ENCODE measurements around the gene TCTN1.

The TCTN1 gene

DNA sequence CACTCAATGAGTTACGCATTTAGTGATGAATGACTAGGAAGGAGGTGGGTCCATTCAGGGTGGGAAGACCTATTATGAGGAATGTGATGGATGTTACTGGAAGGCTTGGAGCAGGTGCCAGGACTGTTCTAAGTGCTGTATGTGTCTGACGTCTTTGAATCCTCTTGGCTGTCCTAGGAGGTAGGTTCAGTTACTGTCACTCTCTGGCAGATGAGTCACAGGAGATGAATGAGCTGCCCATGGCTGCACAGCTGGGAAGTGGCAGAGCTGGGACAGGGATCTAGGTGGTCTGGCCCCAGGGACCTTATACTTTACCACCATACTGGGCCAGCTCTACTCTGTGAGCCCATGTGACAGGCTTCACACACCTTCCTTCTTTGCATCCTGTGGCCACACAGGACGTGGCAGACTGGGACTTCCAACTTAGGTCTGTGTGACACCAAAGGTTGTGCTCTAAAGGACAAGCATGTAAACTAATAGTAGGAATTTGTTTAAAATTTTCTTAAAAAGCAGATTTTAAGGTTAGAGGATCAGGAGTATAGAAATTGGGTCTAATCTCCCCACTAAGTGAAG lies 24.0 kb downstream of the TCTN1 start:
- H3K27ac ChIP-seq (ENCODE audit: low read length, poor library complexity, severe bottlenecking), result no peak overlapping the region
- peak overlapping the region in 1 of 2 experiments; percentile 6 for H3K14ac ChIP-seq (ENCODE audit: low read length in 2 of 2)
- H2BK5ac ChIP-seq (ENCODE audit: low read depth, low read length, poor library complexity, severe bottlenecking), result no peak overlapping the region
- H3K79me1 ChIP-seq (replicated peaks; ENCODE audit: low read length, poor library complexity, severe bottlenecking), result no peaks in the 10 kb centered on the region
- no peak overlapping the region for H2AK5ac ChIP-seq (ENCODE audit: low read length, severe bottlenecking)
- H2BK12ac ChIP-seq (ENCODE audit: low read length in 2 of 2), result no peak overlapping the region
- H3K4me2 ChIP-seq (ENCODE audit: low read length, poor library complexity, severe bottlenecking), result no peak overlapping the region
- no peak overlapping the region for H4K91ac ChIP-seq (ENCODE audit: low read length)
- H3K4me1 ChIP-seq (ENCODE audit: control insufficient read depth, insufficient read depth, low read depth, low read length), result peaks cover 3% of the 10 kb centered on the region
- H2AFZ ChIP-seq (ENCODE audit: low read depth, low read length), result no peak overlapping the region
- H3K4ac ChIP-seq (ENCODE audit: low read depth in 1 of 2, low read length in 2 of 2), result no peak overlapping the region
- peak; percentile 30 for DNase-seq
- no peak overlapping the region for H4K8ac ChIP-seq (ENCODE audit: low read length)
- no peaks in the 10 kb centered on the region for H3K9me3 ChIP-seq (ENCODE audit: control insufficient read depth, low read length)
- no peak overlapping the region for H3K18ac ChIP-seq (ENCODE audit: low read depth in 1 of 2, low read length in 2 of 2)
- no peaks in the 10 kb centered on the region for H3K27me3 ChIP-seq (ENCODE audit: control insufficient read depth in 1 of 2, insufficient read depth in 1 of 2, low read length in 2 of 2)
- peaks cover 15 to 23% of the 10 kb centered on the region in 2 experiments for H3K36me3 ChIP-seq (ENCODE audit: control insufficient read depth in 1 of 2, insufficient read depth in 2 of 2, low read depth in 1 of 2, low read length in 2 of 2)
- H3K23ac ChIP-seq (ENCODE audit: low read length in 2 of 2), result no peak overlapping the region
- H2BK15ac ChIP-seq (ENCODE audit: low read depth, poor library complexity, severe bottlenecking), result no peak overlapping the region
- H3K9ac ChIP-seq (ENCODE audit: low read length), result no peak overlapping the region
- WGBS, result 78% methylated on average over 3 of the region's 3 CpGs
- H3K4me3 ChIP-seq (ENCODE audit: insufficient read depth in 1 of 2, low read depth in 1 of 2, low read length in 2 of 2), result no peak overlapping the region
- no peak overlapping the region for H2BK120ac ChIP-seq (ENCODE audit: low read depth, low read length)

- H3K23ac ChIP-seq (ENCODE audit: low read length in 2 of 2), result peak overlapping the region in 1 of 2 experiments; percentile 47
- H3K27ac ChIP-seq (ENCODE audit: low read length, poor library complexity, severe bottlenecking), result no peak overlapping the region
- no peak overlapping the region for H2AFZ ChIP-seq (ENCODE audit: low read depth, low read length)
- H2BK12ac ChIP-seq (ENCODE audit: low read length in 2 of 2), result peak overlapping the region in 1 of 2 experiments; percentile 49
- no peak for DNase-seq
- no peaks in the 10 kb centered on the region for H3K27me3 ChIP-seq (ENCODE audit: control insufficient read depth in 1 of 2, insufficient read depth in 1 of 2, low read length in 2 of 2)
- H4K91ac ChIP-seq (ENCODE audit: low read length), result no peak overlapping the region
- peak overlapping the region in 1 of 2 experiments; percentile 59 for H3K4ac ChIP-seq (ENCODE audit: low read depth in 1 of 2, low read length in 2 of 2)
- H2BK120ac ChIP-seq (ENCODE audit: low read depth, low read length), result no peak overlapping the region
- H4K8ac ChIP-seq (ENCODE audit: low read length), result peak overlapping the region; percentile 1
- H3K9ac ChIP-seq (ENCODE audit: low read length), result no peak overlapping the region
- no peaks in the 10 kb centered on the region for H3K9me3 ChIP-seq (ENCODE audit: control insufficient read depth, low read length)
- no peak overlapping the region for H3K4me2 ChIP-seq (ENCODE audit: low read length, poor library complexity, severe bottlenecking)
- no peak overlapping the region for H2BK5ac ChIP-seq (ENCODE audit: low read depth, low read length, poor library complexity, severe bottlenecking)
- no peak overlapping the region for H2BK15ac ChIP-seq (ENCODE audit: low read depth, poor library complexity, severe bottlenecking)
- no peak overlapping the region for H2AK5ac ChIP-seq (ENCODE audit: low read length, severe bottlenecking)
- 80% methylated on average over 5 of the region's 5 CpGs for WGBS
- peak overlapping the region in 1 of 2 experiments; percentile 63 for H3K18ac ChIP-seq (ENCODE audit: low read depth in 1 of 2, low read length in 2 of 2)
- H3K14ac ChIP-seq (ENCODE audit: low read length in 2 of 2), result no peak overlapping the region
- H3K4me3 ChIP-seq (ENCODE audit: insufficient read depth in 1 of 2, low read depth in 1 of 2, low read length in 2 of 2), result no peak overlapping the region
- H3K36me3 ChIP-seq (ENCODE audit: control insufficient read depth in 1 of 2, insufficient read depth in 2 of 2, low read depth in 1 of 2, low read length in 2 of 2), result peaks cover 14 to 18% of the 10 kb centered on the region in 2 experiments
- H3K4me1 ChIP-seq (ENCODE audit: control insufficient read depth, insufficient read depth, low read depth, low read length), result peaks cover 3% of the 10 kb centered on the region
- no peaks in the 10 kb centered on the region for H3K79me1 ChIP-seq (replicated peaks; ENCODE audit: low read length, poor library complexity, severe bottlenecking)
Measured at GRCh38 chr12:110638796-110639195, 24.9 kb downstream of the TCTN1 start.

- H2BK5ac ChIP-seq (ENCODE audit: low read depth, low read length, poor library complexity, severe bottlenecking), result no peak overlapping the region
- H3K4me2 ChIP-seq (ENCODE audit: low read length, poor library complexity, severe bottlenecking), result no peak overlapping the region
- H3K36me3 ChIP-seq (ENCODE audit: control insufficient read depth in 1 of 2, insufficient read depth in 2 of 2, low read depth in 1 of 2, low read length in 2 of 2), result peaks cover 14% of the 10 kb centered on the region in 2 experiments
- peak overlapping the region in 1 of 2 experiments; percentile 61 for H3K18ac ChIP-seq (ENCODE audit: low read depth in 1 of 2, low read length in 2 of 2)
- no peak overlapping the region for H3K4ac ChIP-seq (ENCODE audit: low read depth in 1 of 2, low read length in 2 of 2)
- no peak overlapping the region for H3K14ac ChIP-seq (ENCODE audit: low read length in 2 of 2)
- no peak overlapping the region for H2AFZ ChIP-seq (ENCODE audit: low read depth, low read length)
- H3K27me3 ChIP-seq (ENCODE audit: control insufficient read depth in 1 of 2, insufficient read depth in 1 of 2, low read length in 2 of 2), result no peaks in the 10 kb centered on the region
- peak; percentile 84 for DNase-seq
- no peaks in the 10 kb centered on the region for H3K9me3 ChIP-seq (ENCODE audit: control insufficient read depth, low read length)
- no peak overlapping the region for H2BK15ac ChIP-seq (ENCODE audit: low read depth, poor library complexity, severe bottlenecking)
- peak overlapping the region; percentile 29 for H3K9ac ChIP-seq (ENCODE audit: low read length)
- H2BK120ac ChIP-seq (ENCODE audit: low read depth, low read length), result no peak overlapping the region
- no peak overlapping the region for H3K27ac ChIP-seq (ENCODE audit: low read length, poor library complexity, severe bottlenecking)
- H3K4me3 ChIP-seq (ENCODE audit: insufficient read depth in 1 of 2, low read depth in 1 of 2, low read length in 2 of 2), result no peak overlapping the region
- peaks cover 3% of the 10 kb centered on the region for H3K4me1 ChIP-seq (ENCODE audit: control insufficient read depth, insufficient read depth, low read depth, low read length)
- H4K8ac ChIP-seq (ENCODE audit: low read length), result no peak overlapping the region
- no peak overlapping the region for H3K23ac ChIP-seq (ENCODE audit: low read length in 2 of 2)
- no peak overlapping the region for H2AK5ac ChIP-seq (ENCODE audit: low read length, severe bottlenecking)
- no peaks in the 10 kb centered on the region for H3K79me1 ChIP-seq (replicated peaks; ENCODE audit: low read length, poor library complexity, severe bottlenecking)
- H4K91ac ChIP-seq (ENCODE audit: low read length), result no peak overlapping the region
- H2BK12ac ChIP-seq (ENCODE audit: low read length in 2 of 2), result peak overlapping the region in 1 of 2 experiments; percentile 17
- WGBS, result 81% methylated on average over 7 of the region's 7 CpGs
Measured at GRCh38 chr12:110639336-110640141, 25.6 kb downstream of the TCTN1 start.

- Histone ChIP-seq H3K23ac (ENCODE audit: low read length in 2 of 2) (no peak overlapping the region), H2BK12ac (ENCODE audit: low read length in 2 of 2) (no peak overlapping the region), H3K4me1 (ENCODE audit: control insufficient read depth, insufficient read depth, low read depth, low read length) (peaks cover 3% of the 10 kb centered on the region), H2BK120ac (ENCODE audit: low read depth, low read length) (no peak overlapping the region), H2AFZ (ENCODE audit: low read depth, low read length) (no peak overlapping the region), H2AK5ac (ENCODE audit: low read length, severe bottlenecking) (no peak overlapping the region), H3K18ac (ENCODE audit: low read depth in 1 of 2, low read length in 2 of 2) (peak overlapping the region in 1 of 2 experiments; percentile 9), H3K9ac (ENCODE audit: low read length) (no peak overlapping the region), H4K8ac (ENCODE audit: low read length) (no peak overlapping the region), H2BK15ac (ENCODE audit: low read depth, poor library complexity, severe bottlenecking) (no peak overlapping the region), H4K91ac (ENCODE audit: low read length) (no peak overlapping the region), H2BK5ac (ENCODE audit: low read depth, low read length, poor library complexity, severe bottlenecking) (no peak overlapping the region), H3K4me2 (ENCODE audit: low read length, poor library complexity, severe bottlenecking) (no peak overlapping the region), H3K27ac (ENCODE audit: low read length, poor library complexity, severe bottlenecking) (no peak overlapping the region), H3K36me3 (ENCODE audit: control insufficient read depth in 1 of 2, insufficient read depth in 2 of 2, low read depth in 1 of 2, low read length in 2 of 2) (peaks cover 22% of the 10 kb centered on the region in 2 experiments), H3K79me1 (replicated peaks; ENCODE audit: low read length, poor library complexity, severe bottlenecking) (no peaks in the 10 kb centered on the region), H3K4ac (ENCODE audit: low read depth in 1 of 2, low read length in 2 of 2) (no peak overlapping the region), H3K9me3 (ENCODE audit: control insufficient read depth, low read length) (no peaks in the 10 kb centered on the region), H3K14ac (ENCODE audit: low read length in 2 of 2) (no peak overlapping the region), H3K27me3 (ENCODE audit: control insufficient read depth in 1 of 2, insufficient read depth in 1 of 2, low read length in 2 of 2) (no peaks in the 10 kb centered on the region), H3K4me3 (ENCODE audit: insufficient read depth in 1 of 2, low read depth in 1 of 2, low read length in 2 of 2) (no peak overlapping the region)
- WGBS, result 97% methylated on average over 15 of the region's 15 CpGs
- DNase-seq, result no peak
Measured at GRCh38 chr12:110640275-110641025, 26.5 kb downstream of the TCTN1 start.

All from mesenchymal stem cell (in vitro differentiated cells and primary cell).